GM21515 (cell line): ENCODE results near the gene KRTAP8-1.

Source experiments
- ATAC-seq: cut with Tn5 transposase; IDR thresholded peaks from one replicate; pipeline ENCODE4 v1.9.1; 2021; ENCODE audit not compliant: unreplicated experiment

KRTAP8-1 gene, protein sequence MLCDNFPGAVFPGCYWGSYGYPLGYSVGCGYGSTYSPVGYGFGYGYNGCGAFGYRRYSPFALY

DNA sequence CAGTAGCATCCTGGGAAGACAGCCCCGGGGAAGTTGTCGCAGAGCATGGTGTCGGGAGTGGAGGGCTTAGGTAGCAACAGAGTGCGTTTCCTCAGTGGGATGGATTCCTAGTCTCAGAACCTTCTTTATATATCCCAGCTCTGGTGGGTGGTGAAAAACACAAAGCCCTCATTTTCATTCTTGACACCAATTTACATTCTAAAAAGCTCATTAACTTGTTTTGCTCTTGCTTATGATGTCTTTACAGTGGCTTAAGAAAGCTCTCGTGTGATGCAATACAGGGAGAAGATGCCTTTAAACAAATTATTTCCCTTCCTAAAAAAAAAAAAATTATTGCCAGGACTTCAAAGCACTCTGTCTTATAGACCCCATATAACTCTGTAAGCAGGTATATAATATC, at the start of gene KRTAP8-1:
Gene KRTAP8-1 (minus strand): TSS at position 101 of the 400 bp plus-strand sequence. CDS start 54 bp downstream, at position 47.
- ATAC-seq: no peak

DNA sequence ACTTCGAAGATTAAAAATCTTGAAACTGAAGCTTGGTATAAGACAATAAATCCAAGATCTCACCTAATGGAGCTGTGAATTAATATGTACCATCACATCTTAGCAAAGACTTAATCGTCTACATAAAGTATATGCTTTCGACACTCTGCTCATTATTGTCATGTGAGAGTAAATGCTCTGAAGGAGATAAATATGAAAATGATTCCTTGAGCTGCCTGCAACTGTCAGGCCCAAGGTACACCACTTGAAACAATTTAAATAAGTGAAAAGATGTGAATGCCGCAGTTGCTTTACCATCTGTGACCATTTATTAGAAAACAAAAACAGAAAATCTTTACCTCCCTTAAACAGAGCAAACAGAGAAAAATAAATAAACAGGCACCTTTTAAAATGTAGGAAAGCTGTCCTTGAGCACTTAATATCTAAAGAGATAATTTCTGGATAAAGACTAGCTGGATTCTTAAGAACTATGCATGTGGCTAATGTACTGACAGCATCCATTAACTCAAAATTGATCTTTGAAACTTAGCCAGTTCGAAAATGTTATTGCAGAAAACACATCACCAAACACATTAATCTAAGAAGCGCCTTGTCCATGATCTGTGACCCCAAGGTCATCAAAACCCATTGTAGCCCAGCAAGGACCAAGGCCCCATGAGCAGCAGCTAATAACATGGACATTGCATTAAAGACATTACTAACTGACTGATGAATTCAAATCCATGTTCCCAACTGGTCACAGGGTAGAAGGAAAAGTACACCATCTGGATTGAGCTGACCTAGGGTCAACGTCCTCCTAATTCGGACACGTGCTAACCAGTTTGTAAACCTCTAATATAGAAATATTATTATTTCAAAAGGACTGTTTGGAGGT, 34.8 kb upstream of the KRTAP8-1 start:
- no peak for ATAC-seq

DNA sequence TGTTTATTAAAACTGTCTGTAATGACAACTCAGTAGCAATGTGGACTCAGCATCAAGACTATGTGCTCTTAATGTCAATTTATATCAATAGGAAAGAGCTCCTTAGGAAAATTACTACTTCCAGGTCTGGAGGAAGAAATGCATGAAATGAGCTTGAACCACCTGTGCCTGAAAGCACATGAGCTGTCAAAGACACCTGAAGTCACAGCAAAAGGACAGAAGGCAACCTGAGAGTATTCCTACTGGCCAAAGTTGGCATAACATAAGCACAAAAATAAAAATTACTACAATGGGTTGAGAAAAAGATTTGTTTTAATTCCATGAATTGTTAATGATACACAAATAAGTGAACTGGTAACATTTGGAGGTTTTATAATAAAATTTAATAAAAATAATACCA, 29.9 kb upstream of the KRTAP8-1 start:
- no peak for ATAC-seq

DNA sequence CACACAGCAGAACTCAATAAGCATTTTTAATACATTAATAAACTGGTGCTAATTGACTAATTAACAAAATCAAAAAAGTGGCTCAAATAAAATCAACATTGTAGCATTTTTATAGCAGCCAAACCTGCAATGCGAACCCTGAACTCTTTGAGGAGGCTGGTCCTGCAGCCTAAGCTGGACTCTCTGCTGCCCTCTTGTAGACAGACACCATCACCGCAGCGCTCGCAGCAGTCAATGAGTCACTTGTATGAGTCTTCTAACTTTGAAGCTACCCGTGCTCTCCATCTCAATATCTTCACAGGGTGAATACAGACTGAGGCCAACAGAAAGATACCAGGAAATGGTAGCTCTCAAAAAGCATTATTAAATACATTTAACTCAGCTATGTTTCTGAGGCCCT, 26.2 kb upstream of the KRTAP8-1 start:
- ATAC-seq: no peak

DNA sequence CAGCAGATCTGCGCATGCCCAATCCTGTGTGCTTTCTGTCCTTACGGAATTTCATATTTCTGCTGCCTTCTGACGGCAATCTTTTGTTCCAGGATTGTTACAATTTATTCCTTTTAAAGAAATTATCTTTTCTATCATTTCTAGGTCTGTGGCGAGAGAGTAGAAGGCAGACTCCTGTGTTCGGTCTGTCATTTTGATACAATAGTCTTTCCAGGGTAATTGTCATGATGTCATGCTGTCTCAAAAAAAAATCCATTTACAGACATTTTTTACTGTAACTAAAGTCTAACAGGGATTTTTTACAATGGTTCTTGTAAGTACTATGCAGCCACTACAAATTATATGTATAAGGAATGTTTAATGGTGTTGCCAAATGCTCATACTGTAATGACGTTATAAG, 25.5 kb upstream of the KRTAP8-1 start:
- no peak for ATAC-seq

DNA sequence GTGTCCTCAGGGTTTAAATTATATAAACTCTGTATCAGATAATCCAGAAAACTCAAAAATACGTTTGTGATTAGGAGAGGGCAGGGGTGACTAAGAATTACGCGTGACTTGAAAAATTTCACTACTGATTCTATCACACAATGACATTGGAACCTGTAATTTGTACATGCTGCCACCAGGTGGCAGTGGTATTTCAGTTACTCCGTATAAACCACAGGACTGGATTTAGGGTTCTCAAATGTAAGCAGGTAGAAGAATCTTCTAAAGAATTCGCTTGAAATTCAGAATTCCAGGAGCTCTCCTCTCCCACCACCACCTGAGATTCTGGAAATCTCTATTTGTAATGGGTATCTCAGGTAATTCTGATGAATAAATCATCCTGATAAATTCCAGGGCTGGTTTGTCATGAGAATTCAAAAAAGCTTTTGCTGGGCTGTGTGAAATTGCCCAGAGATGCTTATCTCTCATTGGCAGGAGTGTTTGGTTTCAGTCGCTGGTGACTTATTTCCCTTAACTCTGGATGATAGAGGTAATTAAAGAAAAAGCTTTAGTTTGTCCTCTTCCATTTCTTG, 18.2 kb upstream of the KRTAP8-1 start:
- ATAC-seq: no peak

DNA sequence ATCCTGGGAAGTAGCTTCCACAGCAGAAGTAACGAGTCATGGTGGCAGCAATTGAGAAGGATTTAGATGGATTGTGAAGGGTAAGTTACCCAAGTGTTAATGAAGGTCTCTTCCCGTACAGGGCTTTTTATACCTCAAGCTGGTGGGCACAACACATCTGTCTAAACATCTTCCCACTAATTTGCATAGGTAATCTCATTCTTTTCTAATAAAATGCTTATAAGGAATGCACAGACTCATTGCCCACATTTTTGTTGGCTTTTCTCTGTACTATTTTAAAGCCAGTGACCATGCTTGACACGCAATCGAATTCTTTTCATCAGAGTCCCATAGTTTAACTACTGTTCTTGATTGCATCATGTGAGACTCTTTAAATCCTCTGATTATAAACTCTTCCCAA, 16.6 kb upstream of the KRTAP8-1 start, which contains the start of gene KRTAP7-1:
Gene KRTAP7-1 (minus strand): TSS at position 101 of the 400 bp plus-strand sequence. CDS start 61 bp downstream, at position 40.
- no peak for ATAC-seq

DNA sequence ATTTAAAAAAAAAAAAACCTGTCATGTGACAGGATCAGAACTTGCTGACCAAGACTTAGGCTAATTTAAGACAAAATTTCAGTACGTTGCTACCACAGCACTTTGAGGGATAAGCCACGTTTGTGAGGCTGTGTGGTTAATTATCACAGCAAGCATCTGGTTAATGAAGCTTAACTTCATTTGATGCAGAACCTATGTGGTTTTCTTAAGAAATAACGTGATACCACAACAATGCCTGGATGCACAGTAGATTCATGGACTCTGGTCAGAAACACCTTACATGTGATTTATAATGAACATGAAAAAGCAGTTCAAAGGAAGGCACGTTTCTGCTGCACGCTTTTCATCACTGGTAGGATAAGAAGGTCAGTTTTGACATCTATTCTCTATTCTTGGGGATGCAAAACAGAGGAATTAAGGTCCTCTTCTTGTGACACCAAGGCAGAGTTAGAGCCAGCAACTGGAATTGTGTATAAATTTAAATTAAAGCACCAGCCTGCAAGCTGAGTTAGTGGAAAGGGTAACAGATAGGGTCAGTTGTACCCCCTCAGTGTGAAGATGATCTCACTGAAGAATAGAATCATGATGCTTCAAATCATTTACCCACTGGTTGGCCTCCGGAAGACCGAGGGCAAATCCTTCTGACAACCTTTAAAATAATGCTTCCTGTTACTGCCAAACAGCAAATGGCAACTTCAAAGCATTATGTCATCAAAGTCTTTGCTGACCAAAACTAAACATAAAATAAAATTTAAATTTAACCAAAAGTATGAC, 6.0 kb upstream of the KRTAP8-1 start:
- no peak for ATAC-seq

DNA sequence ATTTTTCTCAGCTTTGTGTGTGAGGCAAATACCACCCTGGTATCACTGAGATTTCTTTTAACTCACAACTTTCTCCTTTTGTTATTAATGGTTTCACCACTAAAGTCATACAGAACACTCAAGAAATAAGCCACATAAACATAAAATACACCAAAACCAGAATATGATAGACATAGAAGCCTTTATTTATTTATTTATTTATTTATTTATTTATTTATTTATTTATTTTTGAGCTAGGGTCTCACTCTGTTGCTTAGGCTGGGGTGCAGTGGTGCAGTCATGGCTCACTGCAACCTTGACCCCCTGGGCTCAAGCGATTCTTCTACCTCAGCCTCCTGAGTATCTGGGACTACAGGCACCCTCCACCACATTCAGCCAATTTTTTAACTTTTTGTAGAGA, 12.5 kb downstream of the KRTAP8-1 start:
- ATAC-seq: no peak

DNA sequence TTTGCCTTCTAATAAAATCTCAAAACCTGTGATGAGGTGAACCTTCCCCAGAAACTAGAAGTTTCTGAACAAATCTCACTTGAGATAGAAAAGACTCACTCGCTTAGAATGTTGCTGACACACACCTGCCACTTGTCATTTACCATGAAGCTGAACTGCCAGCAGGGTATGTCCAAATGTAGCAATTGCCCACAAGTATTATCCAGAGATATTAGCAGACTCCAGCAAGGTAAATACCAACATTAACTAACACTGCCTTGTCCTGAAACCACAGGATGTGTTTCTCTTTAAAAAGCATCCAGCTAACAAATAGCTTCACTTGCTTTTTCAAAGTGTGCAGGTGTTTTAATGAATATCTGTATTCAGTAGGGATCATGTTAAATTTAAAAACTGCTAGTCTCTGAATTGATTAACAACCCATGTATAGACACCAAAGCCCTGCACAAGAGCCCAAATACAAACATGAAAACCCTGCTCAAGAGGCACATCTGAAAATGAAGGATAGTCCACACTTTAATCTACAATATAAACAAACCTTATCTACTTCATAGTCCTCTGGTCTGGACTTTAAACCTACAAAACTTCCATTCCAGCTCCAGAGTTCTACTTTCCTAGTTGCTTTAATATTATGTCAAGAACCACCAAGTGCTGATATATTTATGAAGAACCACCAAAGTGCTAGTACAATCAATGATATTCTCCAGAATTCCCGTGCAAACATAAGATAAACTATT, 19.3 kb downstream of the KRTAP8-1 start:
- no peak for ATAC-seq

DNA sequence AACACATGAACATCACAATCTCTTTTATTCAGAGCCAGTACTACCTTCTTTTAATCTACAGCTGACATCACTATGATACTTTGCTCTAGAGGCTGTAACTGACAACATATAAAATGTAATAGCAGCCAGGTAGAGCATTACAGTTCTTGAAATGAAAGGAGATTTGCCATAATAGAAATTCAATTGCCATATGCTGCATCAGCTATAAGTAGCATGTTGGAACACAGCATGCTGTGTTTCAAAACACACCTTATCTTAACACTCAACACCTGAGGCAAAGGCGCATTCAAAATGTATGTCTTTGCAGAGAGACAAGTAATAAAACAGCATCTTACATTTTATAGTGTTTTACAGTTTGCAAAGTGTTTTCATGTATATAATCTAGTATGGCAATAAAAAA, 33.8 kb downstream of the KRTAP8-1 start:
- no peak for ATAC-seq

DNA sequence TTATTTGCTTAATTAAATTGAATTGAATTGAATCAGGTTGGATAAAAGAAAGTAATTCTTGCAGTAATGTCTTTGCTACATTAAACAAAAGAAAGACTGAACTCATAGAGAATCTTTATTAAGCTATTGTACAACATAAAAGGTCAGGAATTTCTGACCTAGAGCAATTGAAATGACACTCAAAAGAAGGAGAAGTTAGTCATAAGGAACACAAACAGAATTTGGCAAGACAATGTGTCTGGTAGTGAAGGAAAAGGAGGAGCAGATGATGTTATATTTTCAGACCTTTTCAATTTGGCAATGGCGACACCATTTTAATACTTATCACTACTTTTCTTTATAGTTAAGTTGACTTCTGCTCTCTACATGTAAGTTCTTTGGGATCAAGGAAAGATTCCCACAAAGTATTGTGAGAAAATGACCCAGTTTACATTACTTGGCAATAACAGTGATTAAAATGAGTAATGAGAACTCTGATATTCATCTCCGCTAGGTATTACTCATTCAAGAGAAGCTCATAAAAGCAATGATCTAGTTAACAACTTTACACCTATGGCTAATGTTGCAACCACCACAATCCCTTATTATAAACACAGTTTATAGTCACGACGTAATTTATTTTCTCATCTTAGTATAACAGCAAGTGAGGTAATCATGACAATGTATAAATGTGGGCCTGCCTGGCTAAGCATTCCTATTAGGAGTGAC, 43.2 kb downstream of the KRTAP8-1 start:
- no peak for ATAC-seq
